NT2/D1 (cell line): ENCODE data around the gene ATPAF2.

Source experiments
- SUZ12 ChIP-seq: IDR thresholded peaks from 2 replicates; pipeline ENCODE4 v1.6.1; 2011; ENCODE audit not compliant: insufficient read length, insufficient read depth; ENCODE audit errors: extremely low read depth
- YY1 ChIP-seq: IDR thresholded peaks from 2 replicates; pipeline ENCODE4 v1.6.1; 2011; ENCODE audit not compliant: insufficient read length, insufficient read depth
- ZNF274 ChIP-seq: IDR thresholded peaks from 2 replicates; pipeline ENCODE4 v1.6.1; 2011; ENCODE audit warnings: mild to moderate bottlenecking, low read depth, low read length

DNA sequence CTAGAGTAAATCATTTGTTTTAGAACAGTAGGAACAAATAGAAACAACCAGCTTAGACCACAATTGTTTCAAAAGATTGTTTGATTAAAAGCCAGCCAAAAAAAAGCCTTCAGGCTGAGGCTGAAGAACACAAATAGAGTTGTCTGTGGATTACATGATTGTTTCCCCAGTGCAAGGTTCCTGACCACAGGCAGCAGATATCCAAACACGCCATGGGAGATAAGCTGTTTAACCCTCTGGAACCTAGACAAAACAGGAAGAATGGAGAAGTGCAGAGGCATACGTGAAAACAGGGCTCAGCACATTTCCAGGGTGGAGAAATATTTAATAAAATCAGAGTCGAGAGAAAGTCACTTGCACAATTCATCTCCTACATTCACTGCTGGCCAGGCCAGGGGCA, 21.0 kb downstream of the ATPAF2 start:
- TF ChIP-seq YY1 (no peak), ZNF274 (no peak), SUZ12 (no peak)
